NCI-H82 (cell line): ENCODE results near the gene RERE.

ENCODE experiments used
- DNase-seq: peaks from one replicate; lab custom pipeline; 2025; lab: John Stamatoyannopoulos, UW

RERE gene

DNA sequence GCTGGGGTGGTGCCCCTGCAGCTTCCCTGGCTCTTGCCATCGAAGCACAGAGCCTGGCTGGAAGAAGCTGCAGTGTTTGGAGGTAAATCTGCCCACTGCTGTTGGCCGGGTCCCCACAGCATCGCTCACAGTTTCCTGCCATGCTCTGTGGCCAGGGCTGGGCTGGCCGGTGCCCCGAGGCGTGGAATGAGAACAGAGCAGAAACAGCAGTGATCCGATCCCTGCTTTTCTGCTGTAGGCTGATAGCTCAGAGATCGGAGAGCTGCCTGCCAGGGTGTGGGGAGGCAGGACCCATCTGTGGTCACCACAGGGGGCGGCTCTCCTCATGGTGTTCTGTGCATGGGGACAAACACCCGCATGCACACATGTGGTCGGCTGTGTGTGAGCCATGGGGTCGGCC lies 488.0 kb downstream of the RERE start:
- no peak for DNase-seq

DNA sequence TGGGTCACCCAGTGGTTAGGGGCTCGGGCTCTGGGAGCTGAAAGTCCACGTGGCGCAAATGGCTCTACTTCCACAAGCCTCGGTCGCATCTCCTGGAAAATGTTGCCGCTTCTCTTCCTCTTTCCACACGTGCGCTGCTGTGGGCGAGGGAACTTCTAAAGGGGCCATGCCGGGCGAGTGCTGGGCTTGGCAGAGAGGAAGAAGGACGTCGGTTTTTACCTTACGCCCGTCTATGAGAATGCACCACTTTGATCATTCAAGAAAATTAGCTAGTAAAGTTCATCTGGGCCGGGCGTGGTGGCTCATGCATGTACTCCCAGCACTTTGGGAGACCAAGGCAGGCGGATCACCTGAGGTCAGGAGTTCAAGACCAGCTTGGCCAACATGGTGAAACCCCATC lies 489.2 kb downstream of the RERE start:
- no peak for DNase-seq

DNA sequence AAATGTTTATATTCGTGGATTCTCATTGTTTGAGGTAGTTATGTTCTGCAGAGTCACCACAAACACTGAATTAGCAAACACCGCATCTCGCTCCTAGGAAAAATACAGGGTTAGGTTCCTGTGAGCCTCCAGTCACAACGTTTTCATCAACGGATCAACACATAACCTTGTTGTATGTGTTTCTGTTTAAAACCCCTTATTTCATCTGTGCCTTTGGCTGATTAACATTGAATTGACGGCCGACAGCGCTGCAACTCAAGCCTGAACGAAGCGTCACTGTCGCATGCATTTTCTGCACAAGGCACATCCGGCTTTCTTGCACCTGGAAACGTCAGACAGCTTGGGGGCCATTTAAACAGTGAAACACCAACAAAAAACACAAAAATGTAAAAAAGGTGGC lies 491.2 kb downstream of the RERE start:
- DNase-seq = no peak

DNA sequence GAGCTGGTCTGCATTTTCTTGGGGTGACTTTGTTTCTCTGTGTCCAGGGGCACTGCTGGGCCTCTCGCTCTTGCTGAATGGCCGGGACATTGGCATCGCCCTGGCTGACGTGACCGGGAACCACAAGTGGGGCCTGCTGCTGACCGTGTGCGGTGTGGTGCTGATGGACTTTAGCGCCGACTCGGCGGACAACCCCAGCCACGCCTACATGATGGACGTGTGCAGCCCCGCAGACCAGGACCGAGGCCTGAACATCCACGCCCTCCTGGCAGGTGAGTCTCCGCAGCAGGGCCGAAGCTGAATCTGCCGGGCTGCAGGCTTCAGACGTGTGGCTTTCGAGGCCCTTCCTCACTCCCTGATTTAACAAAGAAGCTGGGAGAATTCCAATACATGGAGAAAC lies 491.7 kb downstream of the RERE start:
- DNase-seq = no peak

DNA sequence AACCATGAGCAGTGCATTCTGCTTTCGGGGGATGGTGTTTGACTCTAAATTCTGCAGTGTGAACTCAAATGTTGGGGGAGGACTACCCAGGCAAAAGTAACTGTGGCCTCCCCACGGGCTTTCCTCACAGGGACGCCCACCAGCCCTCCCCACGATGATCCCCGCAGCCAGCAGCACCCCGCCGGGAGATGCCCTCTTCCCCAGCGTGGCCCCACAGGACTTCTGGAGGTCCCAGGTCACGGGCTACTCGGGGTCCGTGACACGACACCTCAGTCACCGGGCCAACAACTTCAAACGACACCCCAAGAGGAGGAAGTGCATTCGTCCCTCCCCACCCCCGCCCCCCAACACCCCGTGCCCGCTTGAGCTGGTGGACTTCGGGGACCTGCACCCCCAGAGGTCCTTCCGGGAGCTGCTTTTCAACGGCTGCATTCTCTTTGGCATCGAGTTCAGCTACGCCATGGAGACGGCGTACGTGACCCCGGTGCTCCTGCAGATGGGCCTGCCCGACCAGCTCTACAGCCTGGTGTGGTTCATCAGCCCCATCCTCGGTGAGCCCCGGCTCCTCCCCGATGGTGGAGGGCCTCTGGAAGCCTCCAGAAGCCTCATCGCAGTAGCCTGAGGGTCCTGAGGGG lies 493.1 kb downstream of the RERE start:
- no peak for DNase-seq

DNA sequence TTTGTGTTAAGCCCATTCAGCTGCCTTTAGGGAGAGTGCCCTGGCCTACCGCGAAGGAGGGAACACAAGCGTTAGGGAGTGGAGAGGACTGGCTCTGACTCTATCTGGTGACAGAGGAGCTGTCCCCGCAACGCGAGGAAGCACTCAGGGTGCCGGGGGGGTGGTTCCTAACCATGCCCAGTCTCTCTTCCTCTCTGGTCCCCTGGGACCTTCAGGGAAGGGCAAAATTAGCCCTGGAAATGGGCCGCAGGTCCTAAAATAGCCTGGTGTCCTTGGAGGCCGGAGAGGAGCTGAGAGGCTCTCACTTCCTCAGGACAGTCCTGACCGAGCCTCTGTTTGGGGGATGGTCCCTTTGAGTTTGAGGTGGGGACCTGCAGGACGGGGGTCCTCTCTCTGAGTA lies 493.7 kb downstream of the RERE start:
- no peak for DNase-seq

DNA sequence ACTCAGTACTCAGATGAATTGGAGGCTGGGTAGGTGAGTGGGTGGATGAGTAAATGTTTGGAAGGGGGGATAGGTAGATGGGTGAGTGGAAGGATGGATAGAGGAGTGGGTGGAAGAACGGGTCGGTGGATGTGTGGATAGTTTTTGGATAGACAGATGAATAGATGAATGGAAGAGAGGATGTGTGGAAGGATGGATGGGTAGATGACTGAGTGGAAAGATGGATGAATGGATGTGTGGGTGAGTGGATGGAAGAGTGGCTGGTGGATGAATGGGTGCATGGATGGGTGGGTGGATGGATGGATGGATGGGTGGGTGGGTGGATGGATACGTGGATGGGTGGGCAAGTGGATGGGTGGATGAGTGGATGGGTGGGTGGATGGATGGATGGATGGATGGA lies 495.8 kb downstream of the RERE start:
- no peak for DNase-seq

DNA sequence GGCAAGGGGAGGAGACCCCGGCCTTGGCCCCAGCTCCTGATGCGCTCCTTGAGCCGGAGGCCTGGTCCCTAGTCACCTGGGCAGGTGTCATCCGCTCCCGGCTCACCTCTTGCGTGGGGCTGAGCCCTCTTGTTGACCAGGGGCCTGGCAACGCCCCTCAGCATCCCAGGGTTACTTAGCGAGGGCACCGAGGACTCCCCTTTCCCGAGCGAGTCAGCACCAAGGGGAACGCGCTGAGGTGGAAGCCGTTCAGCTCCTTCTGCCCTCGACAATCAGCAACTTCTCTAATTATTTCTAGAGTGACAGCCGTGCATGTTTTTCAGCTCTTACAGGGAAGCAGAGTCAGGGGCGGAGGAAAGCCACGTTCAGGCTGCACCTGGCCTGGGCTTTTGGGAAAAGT lies 499.0 kb downstream of the RERE start:
- DNase-seq = no peak

DNA sequence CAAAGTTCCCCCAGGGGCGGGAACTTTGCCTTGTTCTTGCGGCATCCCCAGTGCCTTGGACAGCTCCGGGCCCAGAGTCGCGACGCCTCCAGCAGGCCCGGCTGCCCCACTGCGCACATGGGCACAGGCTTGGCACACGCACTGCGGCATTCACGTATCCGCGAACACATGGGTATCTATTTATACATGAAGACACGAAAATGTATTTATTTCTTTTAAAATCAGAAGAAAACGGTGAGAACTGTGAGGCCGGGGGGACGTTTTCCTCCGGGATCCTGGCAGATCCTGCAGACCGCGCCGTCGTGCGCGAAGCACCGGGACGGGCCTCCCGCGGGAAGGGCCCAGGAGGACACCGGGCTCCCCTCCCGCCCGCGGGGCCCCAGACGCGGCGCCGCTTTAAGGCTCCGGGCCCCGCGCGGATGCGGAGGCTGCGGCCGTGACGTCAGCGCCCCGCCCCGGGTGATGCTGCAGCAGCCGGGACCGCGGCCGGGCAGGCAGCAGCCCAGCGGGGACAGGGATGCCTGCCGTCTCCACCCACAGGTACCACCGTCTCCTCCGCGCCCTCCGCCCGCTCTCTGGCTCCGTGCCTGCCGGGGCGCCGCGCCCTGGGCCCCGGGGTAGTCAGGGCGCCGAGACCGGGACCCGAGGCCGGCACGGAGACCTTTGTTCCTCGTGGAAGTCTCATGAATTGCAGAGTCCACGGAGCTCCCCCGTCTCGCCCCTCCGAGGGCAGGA lies 499.6 kb downstream of the RERE start, which contains the start of gene SLC45A1:
TSS of gene SLC45A1 (plus strand) at position 468 of the 735 bp plus-strand sequence. CDS start 6,216 bp downstream, outside the sequence.
- peak; percentile 69 for DNase-seq

DNA sequence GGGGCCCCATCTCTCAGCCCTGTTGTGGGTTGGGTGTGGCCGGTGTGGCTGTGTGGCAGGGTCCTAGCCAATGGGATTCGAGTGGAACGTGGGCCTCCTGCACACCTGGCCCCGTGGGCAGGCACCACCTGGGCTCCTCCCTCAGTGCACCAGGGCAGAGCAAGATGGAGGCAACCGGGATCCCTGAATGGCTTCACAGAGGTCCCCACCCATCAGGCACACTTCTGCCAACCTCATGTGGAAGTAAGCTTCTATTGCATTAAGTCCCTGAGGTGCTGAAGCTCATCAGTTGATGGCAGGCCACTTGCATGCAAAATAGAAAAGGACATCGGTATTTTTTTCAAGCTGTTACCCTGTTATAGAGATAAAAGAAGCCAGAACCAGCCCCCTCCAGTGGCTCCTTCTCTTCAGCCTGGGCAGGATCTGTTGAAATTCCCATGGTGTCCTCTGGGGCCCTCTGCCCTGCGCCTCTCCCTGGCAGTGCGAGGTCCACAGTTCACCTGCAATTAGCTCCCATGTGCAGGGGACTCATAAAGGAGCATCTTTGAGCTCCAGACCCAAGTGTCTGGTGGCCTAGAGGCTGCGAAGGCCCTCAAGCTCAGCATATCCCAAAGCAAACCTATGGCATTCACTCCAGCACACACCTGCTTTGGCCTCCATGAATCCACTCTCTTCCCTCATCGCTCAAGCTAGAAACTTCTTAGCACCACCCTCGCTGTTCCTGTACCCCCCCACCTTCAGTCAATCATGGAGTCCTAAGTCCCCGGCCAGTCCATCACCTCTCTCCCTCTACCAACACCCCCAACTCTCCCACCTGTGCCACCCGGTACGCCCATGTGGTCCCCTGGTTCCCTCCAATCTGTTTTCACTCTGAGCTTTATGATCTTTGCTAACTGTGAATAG lies 501.6 kb downstream of the RERE start:
- DNase-seq = no peak

DNA sequence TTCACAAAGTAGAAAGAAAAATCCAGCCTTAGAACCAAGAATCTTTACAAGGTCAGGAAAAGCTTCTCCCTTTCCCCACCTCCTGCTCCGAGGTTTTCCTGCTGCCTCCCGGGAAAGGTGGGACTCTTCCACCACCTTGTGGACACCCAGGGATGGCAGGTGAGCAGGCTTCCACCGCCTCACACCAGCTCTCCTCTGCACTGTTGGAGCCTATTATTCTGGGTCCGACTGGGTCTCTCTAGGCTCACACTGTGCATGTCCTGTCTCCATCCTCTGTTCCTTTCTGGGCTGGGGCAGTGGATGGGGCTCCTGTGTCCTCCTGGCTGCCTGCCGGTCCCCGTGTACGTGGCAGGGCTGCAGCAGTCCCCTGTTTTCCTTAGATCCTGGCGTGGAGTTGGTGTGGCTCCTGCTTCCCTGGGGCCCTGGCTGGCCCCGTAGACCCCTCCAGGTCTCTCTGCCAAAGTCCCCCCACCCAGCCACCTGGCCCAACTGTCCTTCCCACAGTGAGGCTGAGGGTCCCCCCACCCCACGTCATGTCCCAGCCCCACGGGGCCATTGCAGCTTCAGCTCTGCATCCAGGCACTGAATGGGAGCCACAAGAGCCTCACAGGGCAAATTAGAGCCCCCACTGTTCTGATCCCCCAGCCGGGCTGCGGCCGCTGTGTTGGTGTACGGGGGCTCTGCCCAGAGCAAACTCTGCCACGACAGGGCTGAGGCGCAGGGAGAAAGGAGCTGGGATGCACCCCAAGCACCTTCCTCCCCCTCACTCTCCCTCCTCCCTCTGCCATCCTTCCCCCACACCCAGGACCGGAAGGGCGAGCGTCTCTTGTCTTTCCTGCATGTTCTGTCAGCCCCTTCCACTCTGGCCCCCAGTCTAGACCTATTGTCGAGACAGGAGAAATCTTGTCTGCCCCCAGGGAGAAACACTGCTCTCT lies 502.8 kb downstream of the RERE start:
- peak; percentile 81 for DNase-seq

DNA sequence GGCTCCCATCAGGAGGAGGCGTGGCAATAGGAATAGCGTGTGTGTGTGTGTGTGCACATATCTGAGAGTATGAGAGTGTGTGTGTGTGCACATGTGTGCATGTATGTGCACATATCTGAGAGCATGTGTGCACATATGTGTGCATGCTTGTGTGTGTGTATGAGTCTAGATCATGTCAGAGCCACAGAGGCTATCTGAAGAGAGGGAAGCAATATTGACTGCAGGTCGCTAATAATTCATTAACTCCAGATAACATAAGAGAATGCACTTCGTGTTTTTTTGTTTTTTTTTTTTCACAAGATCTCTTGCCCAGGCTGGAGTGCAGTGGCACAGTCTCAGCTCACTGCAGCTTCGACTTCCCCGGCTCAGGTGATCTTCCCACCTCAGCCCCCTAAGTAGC lies 504.2 kb downstream of the RERE start:
- DNase-seq = no peak

DNA sequence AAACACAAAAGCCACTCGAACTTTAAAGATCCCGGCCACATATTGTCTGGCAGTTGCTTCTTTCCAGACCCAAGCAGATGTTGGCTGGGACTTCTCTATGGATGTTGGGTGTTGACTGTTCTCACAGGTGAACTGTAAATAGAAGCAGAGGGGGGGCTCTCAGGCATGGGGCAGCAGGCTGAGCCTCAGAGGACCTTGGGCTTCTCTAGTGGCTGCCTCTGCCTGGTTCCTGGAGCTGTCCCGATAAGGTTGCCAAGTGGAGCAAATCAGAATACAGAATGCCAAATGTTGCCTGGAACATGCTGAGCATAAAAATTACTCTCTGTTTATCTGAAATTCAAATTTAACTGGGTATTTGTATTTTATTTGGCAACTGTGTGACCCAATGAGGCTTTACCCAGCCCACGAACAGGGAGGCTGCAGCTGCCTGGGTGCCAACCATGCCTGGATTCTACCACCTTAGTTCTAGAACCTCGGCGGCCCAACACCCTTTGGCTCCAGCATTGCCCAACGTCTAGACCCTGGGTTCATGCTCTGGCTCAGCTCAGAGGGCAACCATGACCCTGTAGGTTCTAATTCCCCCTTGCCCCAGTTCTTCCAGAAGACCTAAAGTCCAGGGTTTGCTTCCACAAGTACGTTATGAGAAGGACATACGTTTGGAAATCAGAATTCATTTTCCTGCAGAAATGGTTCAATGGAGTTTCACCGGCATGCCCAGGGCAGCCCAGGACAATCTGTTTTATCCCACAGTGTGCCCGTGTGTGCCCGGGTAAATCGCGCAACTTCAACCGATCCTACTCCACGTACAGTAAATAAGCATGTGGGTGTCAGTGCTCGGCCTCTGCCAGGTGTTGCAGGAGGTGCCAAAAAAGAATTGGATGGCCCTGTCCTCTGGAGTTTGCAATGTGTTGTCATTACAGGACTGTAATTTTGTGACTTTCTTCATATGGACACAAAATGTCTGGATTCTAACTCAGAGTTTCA lies 504.9 kb downstream of the RERE start:
- no peak for DNase-seq

DNA sequence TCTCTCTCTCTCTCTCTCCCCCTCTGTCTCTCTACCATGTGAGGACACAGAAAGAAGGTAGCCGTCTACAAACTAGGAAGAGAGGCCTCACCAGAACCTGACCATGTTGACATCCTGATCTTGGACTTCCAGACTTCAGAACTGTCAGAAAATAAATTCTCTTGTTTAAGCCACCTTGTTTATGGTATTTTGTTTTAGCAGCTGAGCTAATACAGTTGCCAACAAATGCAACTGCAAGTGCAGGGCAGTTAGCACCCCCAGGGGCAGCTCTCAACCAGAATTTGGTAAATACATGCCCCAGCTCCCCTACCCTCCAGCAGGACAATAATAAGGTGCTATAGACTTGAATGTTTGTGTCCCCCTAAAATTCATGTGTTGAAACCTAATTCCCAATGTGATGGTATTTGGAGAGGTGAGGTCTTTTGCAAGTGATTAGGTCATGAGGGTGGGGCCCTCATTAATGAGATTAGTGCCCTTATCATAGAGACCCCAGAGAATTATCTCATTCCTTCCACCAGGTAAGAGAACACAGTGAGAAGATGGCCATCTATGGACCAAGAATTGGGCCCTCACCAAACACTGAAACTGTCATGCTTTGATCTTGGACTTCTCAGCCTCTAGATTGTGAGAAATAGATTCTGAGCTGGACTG lies 506.2 kb downstream of the RERE start:
- no peak for DNase-seq

DNA sequence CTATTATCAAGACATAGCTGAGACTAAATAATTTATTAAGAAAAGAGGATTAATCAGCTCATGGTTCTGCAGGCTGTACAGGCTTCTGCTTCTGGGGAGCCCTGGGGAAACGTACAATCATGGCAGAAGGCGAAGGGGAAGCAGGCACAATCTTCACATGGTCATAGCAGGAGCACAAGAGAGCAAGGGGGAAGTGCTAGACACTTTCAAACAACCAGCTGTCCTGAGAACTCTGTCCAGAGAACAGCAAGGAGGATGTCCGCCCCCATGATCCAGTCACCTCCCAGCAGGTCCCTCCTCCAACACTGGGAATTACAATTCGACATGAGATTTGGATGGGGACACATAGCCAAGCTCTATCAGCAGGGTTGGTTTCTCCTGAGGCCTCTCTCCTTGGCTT lies 509.8 kb downstream of the RERE start:
- no peak for DNase-seq

DNA sequence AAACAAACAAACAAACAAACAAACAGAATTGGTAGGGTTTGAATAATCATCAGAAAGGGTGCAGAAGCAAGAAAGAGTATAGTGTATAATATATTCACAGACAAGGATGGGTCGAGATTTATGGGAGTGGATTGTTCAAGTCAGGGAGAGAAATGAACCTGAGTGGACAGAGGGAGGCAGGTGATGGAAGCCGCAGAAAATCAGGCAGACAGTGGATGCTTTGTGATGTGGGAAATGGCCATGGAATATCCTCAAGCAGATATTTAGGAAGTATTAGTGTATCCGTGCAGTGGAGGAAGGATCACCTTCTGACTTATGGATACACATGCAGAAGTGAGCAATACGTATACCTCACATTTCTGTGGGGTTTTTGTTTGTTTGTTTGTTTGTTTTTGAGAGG lies 513.6 kb downstream of the RERE start:
- DNase-seq = no peak

DNA sequence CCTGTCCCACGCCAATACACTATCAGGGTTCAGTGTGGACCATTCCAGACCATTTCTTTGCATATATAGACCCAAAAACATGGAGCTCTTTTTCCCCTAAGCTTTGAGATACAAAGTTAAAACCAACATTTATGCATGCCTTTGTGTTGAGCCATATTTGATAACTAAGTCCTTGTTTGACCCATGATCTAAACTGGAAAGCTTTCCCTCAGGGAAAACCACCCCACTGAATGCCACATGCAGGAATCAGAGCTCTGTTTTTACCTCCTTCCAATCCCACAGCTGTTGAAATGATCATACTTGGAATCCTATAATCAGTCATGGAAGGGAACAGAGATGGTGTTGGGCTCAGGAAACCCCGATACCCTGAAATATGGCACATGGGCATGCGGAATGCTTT lies 514.3 kb downstream of the RERE start:
- no peak for DNase-seq
